ENCODE measurements around the gene YWHAQ. TPM values are rescaled to one million over a fixed set of nuclear protein-coding genes. Genes with fewer than 3 reads are reported as not detected.
A peak's percentile ranks its signal among the peaks of the same experiment; 100 is the strongest.
"Not testable (repeated sequence)": the region's sequence is repeated elsewhere in the genome, so short reads cannot be mapped to it uniquely, and the experiment has no call there.

The YWHAQ gene
- total RNA-seq, 2 donors from 2014 or later = 139 to 204 TPM

DNA sequence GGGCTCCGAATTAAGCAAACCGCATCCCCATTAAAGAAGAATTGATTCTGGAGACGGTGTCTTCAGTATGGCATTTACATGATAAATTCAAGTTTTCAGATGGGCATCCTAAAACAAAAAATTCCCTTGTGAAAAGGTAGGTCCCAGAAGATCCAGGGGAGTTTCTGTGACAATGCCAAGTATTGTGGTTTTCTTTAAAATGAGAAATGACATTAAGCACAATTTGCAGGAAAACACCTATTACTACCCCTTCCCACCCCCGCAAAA, 689 bp upstream of the YWHAQ start:
- Histone ChIP-seq H3K4me1 (peaks cover 0 to 53% of the 10 kb centered on the region in 2 donors), H3K36me3 (no peaks in the 10 kb centered on the region), H3K4me3 (peak overlapping the region; percentile 20 to 83), H3K9me3 (no peaks in the 10 kb centered on the region), H3K27me3 (no peaks in the 10 kb centered on the region), H3K27ac (peak overlapping the region; percentile 51 to 63)
- TF ChIP-seq, protein P1, sequence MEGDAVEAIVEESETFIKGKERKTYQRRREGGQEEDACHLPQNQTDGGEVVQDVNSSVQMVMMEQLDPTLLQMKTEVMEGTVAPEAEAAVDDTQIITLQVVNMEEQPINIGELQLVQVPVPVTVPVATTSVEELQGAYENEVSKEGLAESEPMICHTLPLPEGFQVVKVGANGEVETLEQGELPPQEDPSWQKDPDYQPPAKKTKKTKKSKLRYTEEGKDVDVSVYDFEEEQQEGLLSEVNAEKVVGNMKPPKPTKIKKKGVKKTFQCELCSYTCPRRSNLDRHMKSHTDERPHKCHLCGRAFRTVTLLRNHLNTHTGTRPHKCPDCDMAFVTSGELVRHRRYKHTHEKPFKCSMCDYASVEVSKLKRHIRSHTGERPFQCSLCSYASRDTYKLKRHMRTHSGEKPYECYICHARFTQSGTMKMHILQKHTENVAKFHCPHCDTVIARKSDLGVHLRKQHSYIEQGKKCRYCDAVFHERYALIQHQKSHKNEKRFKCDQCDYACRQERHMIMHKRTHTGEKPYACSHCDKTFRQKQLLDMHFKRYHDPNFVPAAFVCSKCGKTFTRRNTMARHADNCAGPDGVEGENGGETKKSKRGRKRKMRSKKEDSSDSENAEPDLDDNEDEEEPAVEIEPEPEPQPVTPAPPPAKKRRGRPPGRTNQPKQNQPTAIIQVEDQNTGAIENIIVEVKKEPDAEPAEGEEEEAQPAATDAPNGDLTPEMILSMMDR (IDR thresholded peaks at IDR 0.05) = no peak
- DNase-seq (ENCODE audit: low spot score) = no peak

DNA sequence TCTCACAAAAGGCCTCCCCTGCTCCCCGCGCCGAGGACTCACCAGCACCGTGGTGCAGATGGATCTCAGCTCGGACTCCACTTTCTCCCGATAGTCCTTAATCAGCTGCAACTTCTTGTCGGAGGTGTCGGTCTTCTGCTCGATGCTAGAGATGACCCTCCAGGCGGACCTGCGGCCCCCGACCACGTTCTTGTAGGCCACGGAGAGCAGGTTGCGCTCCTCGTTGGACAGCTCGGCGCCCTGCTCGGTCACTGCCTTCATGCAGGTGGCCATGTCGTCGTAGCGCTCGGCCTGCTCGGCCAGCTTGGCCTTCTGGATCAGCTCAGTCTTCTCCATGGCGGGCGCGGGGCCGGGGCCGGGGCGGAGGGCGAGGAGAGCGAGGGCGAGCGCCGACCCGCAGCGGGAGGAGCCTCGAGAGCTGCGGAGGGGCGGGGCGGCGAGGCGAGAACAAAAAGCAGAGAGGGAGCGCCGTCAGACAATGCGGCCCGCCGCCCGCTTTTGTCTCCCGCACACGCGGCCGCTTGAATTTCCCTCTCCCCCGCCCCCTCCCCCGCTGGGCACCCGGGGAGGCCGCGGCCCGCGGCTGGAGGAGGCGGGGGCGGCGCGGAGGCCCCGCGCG, 571 bp downstream of the YWHAQ start:
- H3K36me3 ChIP-seq = no peaks in the 10 kb centered on the region
- no peaks in the 10 kb centered on the region for H3K27me3 ChIP-seq
- H3K4me1 ChIP-seq = peaks cover 0 to 59% of the 10 kb centered on the region in 2 donors
- no peaks in the 10 kb centered on the region for H3K9me3 ChIP-seq
- H3K27ac ChIP-seq = peak overlapping the region; percentile 93 to 96
- H3K4me3 ChIP-seq = peak overlapping the region; percentile 78 to 83
- DNase-seq (ENCODE audit: low spot score) = peak; percentile 75
- TF ChIP-seq, protein P1 (IDR thresholded peaks at IDR 0.05) = no peak

DNA sequence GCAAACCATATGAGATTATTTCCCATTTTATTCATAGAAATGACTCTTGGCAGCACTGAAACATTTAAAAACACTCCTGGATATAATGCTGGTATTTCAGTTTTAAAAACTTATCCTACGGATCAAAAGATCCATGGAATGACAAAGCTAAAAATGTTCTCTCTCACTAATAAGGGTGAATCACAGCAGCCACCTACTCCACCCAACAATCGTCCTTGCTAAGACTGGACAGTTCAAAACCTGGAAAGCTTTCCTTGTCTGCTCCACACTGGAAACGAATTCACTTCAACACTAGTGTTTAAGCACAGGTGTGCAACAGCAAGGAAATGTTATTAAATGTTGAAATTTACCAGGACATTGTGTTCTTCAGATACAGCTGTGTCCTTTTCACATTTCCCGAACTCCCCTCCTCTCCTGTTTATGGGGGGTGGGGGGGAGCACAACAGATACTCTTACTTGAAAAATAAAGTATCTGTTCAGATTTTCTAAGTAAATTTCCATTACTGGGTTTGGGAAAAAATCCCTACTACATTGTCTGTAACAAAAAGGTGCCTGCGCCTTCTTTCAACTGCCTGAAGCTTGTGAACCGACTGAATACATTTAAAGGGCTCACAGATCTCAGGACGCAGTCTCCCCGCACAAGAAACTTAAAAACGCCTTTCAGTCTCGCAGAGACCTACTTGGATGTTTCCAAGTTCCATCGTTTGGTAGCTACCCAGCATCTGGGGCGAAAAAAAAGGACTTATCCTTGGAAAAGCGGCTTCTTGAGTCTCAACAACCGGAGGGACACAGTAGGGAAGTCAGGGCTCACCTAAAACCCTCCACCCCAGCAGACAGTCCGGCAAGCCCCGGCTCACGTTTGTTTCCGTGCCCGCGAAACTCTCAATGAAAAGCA, 1.3 kb downstream of the YWHAQ start:
- H3K36me3 ChIP-seq = no peaks in the 10 kb centered on the region
- H3K27me3 ChIP-seq = no peaks in the 10 kb centered on the region
- TF ChIP-seq, protein P1 (IDR thresholded peaks at IDR 0.05) = no peak
- peak overlapping the region; percentile 78 to 83 for H3K4me3 ChIP-seq
- peaks cover 0 to 60% of the 10 kb centered on the region in 2 donors for H3K4me1 ChIP-seq
- peak overlapping the region; percentile 93 to 96 for H3K27ac ChIP-seq
- DNase-seq (ENCODE audit: low spot score) = no peak
- no peaks in the 10 kb centered on the region for H3K9me3 ChIP-seq

DNA sequence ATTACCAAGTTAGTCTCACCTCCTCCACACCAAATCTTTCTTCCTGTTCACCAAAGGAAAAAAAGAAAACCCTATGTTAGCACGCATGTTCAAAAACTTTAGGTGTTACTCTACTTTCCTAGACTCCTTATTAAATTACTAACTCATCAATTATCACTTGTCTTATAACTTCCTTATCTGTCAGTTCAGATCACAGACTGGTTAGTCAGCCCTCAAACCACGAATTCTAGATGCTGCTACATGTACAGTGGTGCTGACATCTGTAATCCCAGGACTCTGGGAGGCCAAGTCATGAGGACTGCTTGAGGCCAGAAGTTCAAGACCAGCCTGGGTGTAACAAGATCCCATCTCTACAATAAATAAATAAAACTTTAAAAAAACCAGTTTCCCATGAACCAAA, 3.5 kb downstream of the YWHAQ start:
- Histone ChIP-seq H3K27ac (no peak overlapping the region), H3K9me3 (no peaks in the 10 kb centered on the region), H3K36me3 (peaks cover 4% of the 10 kb centered on the region), H3K4me3 (no peak overlapping the region), H3K27me3 (no peaks in the 10 kb centered on the region), H3K4me1 (peaks cover 0 to 61% of the 10 kb centered on the region in 2 donors)
- no peak for DNase-seq (ENCODE audit: low spot score)
- TF ChIP-seq, protein P1 (IDR thresholded peaks at IDR 0.05) = no peak

DNA sequence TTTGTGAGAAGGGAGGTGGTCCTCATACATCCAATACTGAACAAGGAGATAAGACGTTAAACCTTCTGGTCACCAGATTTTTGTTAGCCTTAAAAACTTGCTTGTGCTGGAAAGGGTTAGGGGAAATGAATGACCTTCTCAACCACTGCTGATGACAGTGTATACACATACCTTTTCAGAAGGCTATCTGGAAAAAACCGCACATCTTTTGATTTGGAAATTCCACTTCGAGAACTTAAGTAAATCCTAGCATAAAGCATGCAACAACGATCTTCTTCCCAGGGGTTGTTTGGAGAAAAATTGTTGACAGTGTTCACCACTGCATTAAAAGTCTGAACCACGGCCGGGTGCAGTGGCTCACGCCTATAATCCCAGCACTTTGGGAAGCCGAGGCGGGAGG, 7.6 kb downstream of the YWHAQ start:
- peaks cover 0 to 50% of the 10 kb centered on the region in 2 donors for H3K4me1 ChIP-seq
- TF ChIP-seq, protein P1 (IDR thresholded peaks at IDR 0.05) = no peak
- H3K27me3 ChIP-seq = no peaks in the 10 kb centered on the region
- DNase-seq (ENCODE audit: low spot score) = no peak
- peaks cover 4% of the 10 kb centered on the region for H3K36me3 ChIP-seq
- H3K4me3 ChIP-seq = no peak overlapping the region
- H3K9me3 ChIP-seq = no peaks in the 10 kb centered on the region
- no peak overlapping the region for H3K27ac ChIP-seq

DNA sequence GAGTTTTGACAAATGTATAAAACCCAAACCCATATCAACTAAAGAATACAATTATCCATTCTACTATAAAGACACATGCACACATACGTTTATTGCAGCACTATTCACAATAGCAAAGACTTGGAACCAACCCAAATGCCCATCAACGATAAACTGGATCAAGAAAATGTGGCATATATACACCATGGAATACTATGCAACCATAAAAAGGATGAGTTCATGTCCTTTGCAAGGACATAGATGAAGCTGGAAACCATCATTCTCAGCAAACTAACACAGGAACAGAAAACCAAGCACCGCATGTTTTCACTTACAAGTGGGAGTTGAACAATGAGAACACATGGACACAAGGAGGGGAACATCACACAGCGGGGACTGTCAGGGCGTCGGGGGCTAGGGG, 9.1 kb downstream of the YWHAQ start:
- not testable (repeated sequence) for H3K36me3 ChIP-seq; H3K9me3 ChIP-seq; H3K4me3 ChIP-seq; H3K27me3 ChIP-seq; DNase-seq (ENCODE audit: low spot score); H3K27ac ChIP-seq
- H3K4me1 ChIP-seq = peaks cover 0 to 35% of the 10 kb centered on the region in 2 donors

All from right atrium auricular region (tissue), 2 donors.